GM23248 (cell line): ENCODE results near the gene CFAP92. TPM values are rescaled to one million over a fixed set of nuclear protein-coding genes. Genes with fewer than 3 reads are reported as not detected.
A peak's percentile ranks its signal among the peaks of the same experiment; 100 is the strongest.

Source experiments
- DNase-seq: peaks from one replicate; pipeline ENCODE4 v3.0.0-alpha.2; 2015
- H2AFZ ChIP-seq: fragments of 200-600 bp; sonication (generic); 2 replicates; pipeline ENCODE4 v1.6.1; 2016; ENCODE audit warnings: antibody characterized with exemption
- H3F3A ChIP-seq: fragments of 200-600 bp; sonication (generic); 2 replicates; pipeline ENCODE4 v1.6.1; 2016; ENCODE audit warnings: mild to moderate bottlenecking, antibody characterized with exemption, mixed run types; ENCODE audit not compliant: insufficient read depth
- H3K27ac ChIP-seq: fragments of 200-600 bp; sonication (generic); 2 replicates; pipeline ENCODE4 v1.5.1; 2016; ENCODE audit warnings: mild to moderate bottlenecking
- H3K27me3 ChIP-seq: fragments of 200-600 bp; sonication (generic); replicated peaks from 2 replicates; pipeline ENCODE4 v1.6.1; 2016; ENCODE audit warnings: mild to moderate bottlenecking; ENCODE audit not compliant: insufficient read depth
- H3K36me3 ChIP-seq: fragments of 200-600 bp; sonication (generic); 2 replicates; pipeline ENCODE4 v1.6.1; 2016; ENCODE audit warnings: low read depth, mild to moderate bottlenecking
- H3K4me1 ChIP-seq: fragments of 200-600 bp; sonication (generic); 2 replicates; pipeline ENCODE4 v1.6.1; 2016; ENCODE audit warnings: mild to moderate bottlenecking; ENCODE audit not compliant: insufficient read depth
- H3K4me2 ChIP-seq: fragments of 200-600 bp; sonication (generic); one replicate; pipeline ENCODE4 v1.6.1; 2016; ENCODE audit warnings: mild to moderate bottlenecking; ENCODE audit not compliant: unreplicated experiment
- H3K4me3 ChIP-seq: fragments of 200-600 bp; sonication (generic); 2 replicates; pipeline ENCODE4 v1.5.1; 2016; ENCODE audit warnings: mild to moderate bottlenecking
- H3K79me2 ChIP-seq: fragments of 200-600 bp; sonication (generic); 2 replicates; pipeline ENCODE4 v1.6.1; 2016; ENCODE audit warnings: mild to moderate bottlenecking; ENCODE audit not compliant: insufficient read depth
- H3K9ac ChIP-seq: fragments of 200-600 bp; sonication (generic); 2 replicates; pipeline ENCODE4 v1.6.1; 2016; ENCODE audit warnings: mild to moderate bottlenecking
- H3K9me2 ChIP-seq: fragments of 200-600 bp; sonication (generic); 2 replicates; pipeline ENCODE4 v1.6.1; 2016; ENCODE audit warnings: mixed run types, mild to moderate bottlenecking, moderate library complexity; ENCODE audit not compliant: insufficient read depth
- H3K9me3 ChIP-seq: fragments of 200-600 bp; sonication (generic); one replicate; pipeline ENCODE4 v1.6.1; 2017; ENCODE audit warnings: low read depth
- H4K20me1 ChIP-seq: fragments of 200-600 bp; sonication (generic); 2 replicates; pipeline ENCODE4 v1.6.0; 2016; ENCODE audit not compliant: insufficient read depth
- EZH2 ChIP-seq: fragments of 200-600 bp; sonication (generic); IDR thresholded peaks from 2 replicates; pipeline ENCODE4 v1.6.1; 2018; ENCODE audit warnings: antibody characterized with exemption, mild to moderate bottlenecking; ENCODE audit not compliant: insufficient read depth, poor library complexity, severe bottlenecking
- EZH2phosphoT487 ChIP-seq: fragments of 200-600 bp; sonication (generic); IDR thresholded peaks from 2 replicates; pipeline ENCODE4 v1.6.1; 2018; ENCODE audit warnings: antibody characterized with exemption, moderate library complexity, mild to moderate bottlenecking, low read depth; ENCODE audit not compliant: insufficient read depth
- WGBS, 2 experiments: methylation state at CpG; one replicate each; pipeline ENCODE4 v1.1.6; 2015 to 2017; ENCODE audit warnings: low lambda C conversion rate in 2 of 2, low coverage in 1 of 2; ENCODE audit errors: missing lambda C conversion rate in 2 of 2; 5-methylcytosine and 5-hydroxymethylcytosine counted together
- in situ Hi-C: fragments of 300-500 bp; cut with MboI; formaldehyde crosslinking; loops from 2 replicates; pipeline ENCODE4 v1.15.0; 2020
- polyA plus RNA-seq: library from polyadenylated mRNA; unstranded; fragments of >200 nt; fragmentation: Nextera tagmentation; extraction: Ambion mirVana; gene quantifications from 2 replicates; pipeline ENCODE4 v1.2.1, GENCODE V29; 2016
- total RNA-seq: library from RNA; depleted of rRNA; stranded (reverse); fragments of >200 nt; shearing (Covaris generic); gene quantifications from 2 replicates; pipeline ENCODE4 v1.2.3, GENCODE V29; 2014

The CFAP92 gene
- total and polyA plus RNA-seq, 2 experiments from 2014 or later, result not detected

GRCh38 chr3:128970740-128971047 lies 23.2 kb downstream of the CFAP92 start:
- no peak overlapping the region for H3K4me2 ChIP-seq
- H3K4me1 ChIP-seq, result no peaks in the 10 kb centered on the region
- no peak overlapping the region for H3K27ac ChIP-seq
- WGBS, 2 experiments, result 74 to 75% methylated on average over 1 of the region's 1 CpG
- no peak for TF ChIP-seq EZH2phosphoT487
- no peak for TF ChIP-seq EZH2
- in situ Hi-C loops, result no loop called here
- no peaks in the 10 kb centered on the region for H3K79me2 ChIP-seq
- H4K20me1 ChIP-seq, result no peaks in the 10 kb centered on the region
- H3K9me2 ChIP-seq, result no peaks in the 10 kb centered on the region
- H3K27me3 ChIP-seq, result peaks cover 22% of the 10 kb centered on the region
- no peaks in the 10 kb centered on the region for H3K9me3 ChIP-seq
- no peaks in the 10 kb centered on the region for H3F3A ChIP-seq
- no peaks in the 10 kb centered on the region for H3K36me3 ChIP-seq
- no peak overlapping the region for H3K4me3 ChIP-seq
- H3K9ac ChIP-seq, result no peak overlapping the region
- H2AFZ ChIP-seq, result no peak overlapping the region
- peak; percentile 25 for DNase-seq

GRCh38 chr3:128969993-128970739 lies 23.7 kb downstream of the CFAP92 start:
- peaks cover 25% of the 10 kb centered on the region; the same call in 1 of the 2 replicates for H3K27me3 ChIP-seq
- no peaks in the 10 kb centered on the region for H3F3A ChIP-seq
- H3K4me1 ChIP-seq, result no peaks in the 10 kb centered on the region
- no peaks in the 10 kb centered on the region for H3K9me2 ChIP-seq
- no peaks in the 10 kb centered on the region for H3K36me3 ChIP-seq
- H3K9me3 ChIP-seq, result no peaks in the 10 kb centered on the region
- H3K4me2 ChIP-seq, result no peak overlapping the region
- H3K4me3 ChIP-seq, result no peak overlapping the region
- H2AFZ ChIP-seq, result no peak overlapping the region
- 2 to 8% methylated on average over 12 of the region's 12 CpGs for WGBS, 2 experiments
- H3K79me2 ChIP-seq, result no peaks in the 10 kb centered on the region
- TF ChIP-seq EZH2phosphoT487 (no peak), EZH2 (no peak)
- no peaks in the 10 kb centered on the region for H4K20me1 ChIP-seq
- peak; percentile 70 for DNase-seq
- H3K27ac ChIP-seq, result no peak overlapping the region
- in situ Hi-C loops, result no loop called here
- H3K9ac ChIP-seq, result no peak overlapping the region

- Histone ChIP-seq H3F3A (no peaks in the 10 kb centered on the region), H3K4me3 (no peak overlapping the region), H3K4me1 (no peaks in the 10 kb centered on the region), H3K9me3 (no peaks in the 10 kb centered on the region), H3K4me2 (no peak overlapping the region), H2AFZ (no peak overlapping the region), H3K9ac (no peak overlapping the region), H3K36me3 (no peaks in the 10 kb centered on the region), H3K27ac (no peak overlapping the region), H3K9me2 (no peaks in the 10 kb centered on the region), H3K79me2 (no peaks in the 10 kb centered on the region), H4K20me1 (no peaks in the 10 kb centered on the region), H3K27me3 (peaks cover 25% of the 10 kb centered on the region; the same call in 1 of the 2 replicates)
- WGBS, 2 experiments, result 56 to 64% methylated on average over 6 of the region's 6 CpGs
- DNase-seq, result no peak
- in situ Hi-C loops, result no loop called here
- TF ChIP-seq EZH2phosphoT487 (no peak), EZH2 (no peak)
Observed at GRCh38 chr3:128967748-128968355, 26.0 kb downstream of the CFAP92 start.

- Histone ChIP-seq H2AFZ (no peak overlapping the region), H3K4me2 (no peak overlapping the region), H3K9ac (no peak overlapping the region), H3K79me2 (no peaks in the 10 kb centered on the region), H3K27ac (no peak overlapping the region), H3K9me3 (no peaks in the 10 kb centered on the region), H3F3A (no peaks in the 10 kb centered on the region), H3K36me3 (no peaks in the 10 kb centered on the region), H3K27me3 (peaks cover 25% of the 10 kb centered on the region; the same call in 1 of the 2 replicates), H3K4me1 (no peaks in the 10 kb centered on the region), H4K20me1 (no peaks in the 10 kb centered on the region), H3K4me3 (no peak overlapping the region), H3K9me2 (no peaks in the 10 kb centered on the region)
- WGBS, 2 experiments, result 59 to 62% methylated on average over 3 of the region's 3 CpGs
- TF ChIP-seq EZH2 (no peak), EZH2phosphoT487 (no peak)
- DNase-seq, result no peak
- in situ Hi-C loops, result no loop called here
Observed at GRCh38 chr3:128965818-128966217, 28.1 kb downstream of the CFAP92 start.
